Activated naive CD4-positive, alpha-beta T cell treated with anti-CD3 and anti-CD28 coated beads, Interleukin-2, amount 10 ng/mL, durations not matched to agents 5 hours and 36 hours (primary cell): ENCODE measurements around the gene SULT6B1. TPM values are rescaled to one million over a fixed set of nuclear protein-coding genes. Genes with fewer than 3 reads are reported as not detected.

ENCODE experiments used
- total RNA-seq, 2 experiments: library from RNA; stranded (reverse); gene quantifications; one replicate each; pipeline ENCODE4 v1.2.3, GENCODE V29; 2021

The SULT6B1 gene
- total RNA-seq, result not detected

DNA sequence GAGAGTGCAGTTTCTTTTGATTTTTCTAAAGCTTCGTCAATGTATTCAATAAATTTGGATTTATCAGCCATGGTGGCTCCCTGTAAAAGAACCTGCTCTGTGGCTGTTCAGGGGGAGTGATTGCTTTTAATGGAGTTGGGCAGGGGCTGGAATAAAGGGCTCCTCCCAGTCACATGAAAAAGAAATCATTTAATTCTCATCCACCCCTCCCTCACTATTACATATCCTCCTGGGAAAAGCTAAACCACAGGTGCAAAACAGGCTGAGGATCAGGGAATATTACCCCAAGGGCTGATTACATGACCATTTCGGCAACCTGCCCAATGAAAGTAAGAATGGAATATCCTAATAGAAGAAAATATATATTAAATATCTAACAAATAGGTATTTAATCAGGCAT, at the start of gene SULT6B1:
Gene SULT6B1 (minus strand): TSS at position 101 of the 400 bp plus-strand sequence. CDS start 30 bp downstream, at position 71.

DNA sequence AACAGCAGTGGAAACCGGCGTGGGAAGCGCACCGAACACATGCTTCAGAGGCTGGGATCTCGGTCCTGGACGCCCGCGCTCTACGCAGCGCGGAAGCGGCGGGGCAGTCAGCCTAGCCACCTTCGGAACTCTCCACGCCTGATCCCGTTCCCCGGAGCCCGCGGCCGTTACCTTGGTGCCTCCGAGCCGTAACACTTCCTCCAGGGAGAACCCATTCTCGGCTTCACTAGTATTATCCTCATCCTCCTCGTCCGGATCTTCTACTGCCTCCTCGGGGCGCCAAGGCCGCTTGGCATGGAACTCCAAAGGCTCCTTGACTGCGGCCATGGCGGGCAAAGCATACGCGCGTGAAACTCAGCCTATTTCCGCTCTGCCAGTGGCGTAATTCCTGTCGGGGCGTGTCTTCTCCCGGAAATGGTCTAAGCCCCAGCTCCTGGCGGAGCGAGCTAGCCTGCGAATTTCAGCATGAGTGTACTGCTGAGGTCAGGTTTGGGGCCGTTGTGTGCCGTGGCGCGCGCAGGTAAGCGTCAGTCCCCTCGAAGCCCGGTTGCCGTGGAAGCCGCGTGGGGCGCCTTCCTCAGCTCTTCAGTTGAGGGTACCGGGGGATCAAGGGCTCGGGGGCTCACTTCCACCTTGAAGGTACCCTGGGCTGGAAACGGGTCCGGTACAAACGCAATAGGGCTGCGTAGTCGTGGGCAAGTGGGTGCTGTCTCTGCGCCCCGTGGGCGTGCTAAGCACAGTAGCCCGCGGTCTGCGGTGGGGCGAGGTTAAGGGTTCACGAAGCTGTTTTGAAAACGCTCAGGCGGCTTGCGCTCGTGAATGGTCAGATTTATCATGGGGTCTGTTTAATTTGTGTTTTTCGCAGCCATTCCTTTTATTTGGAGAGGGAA, 43.0 kb upstream of the SULT6B1 start, which contains the start of the genes CEBPZ and NDUFAF7:
Gene CEBPZ (minus strand): TSS at position 356 of the 890 bp plus-strand sequence. CDS start 29 bp downstream, at position 327.
Gene NDUFAF7 (plus strand): TSS at position 418 of the 890 bp plus-strand sequence. CDS start 48 bp downstream, at position 466.

DNA sequence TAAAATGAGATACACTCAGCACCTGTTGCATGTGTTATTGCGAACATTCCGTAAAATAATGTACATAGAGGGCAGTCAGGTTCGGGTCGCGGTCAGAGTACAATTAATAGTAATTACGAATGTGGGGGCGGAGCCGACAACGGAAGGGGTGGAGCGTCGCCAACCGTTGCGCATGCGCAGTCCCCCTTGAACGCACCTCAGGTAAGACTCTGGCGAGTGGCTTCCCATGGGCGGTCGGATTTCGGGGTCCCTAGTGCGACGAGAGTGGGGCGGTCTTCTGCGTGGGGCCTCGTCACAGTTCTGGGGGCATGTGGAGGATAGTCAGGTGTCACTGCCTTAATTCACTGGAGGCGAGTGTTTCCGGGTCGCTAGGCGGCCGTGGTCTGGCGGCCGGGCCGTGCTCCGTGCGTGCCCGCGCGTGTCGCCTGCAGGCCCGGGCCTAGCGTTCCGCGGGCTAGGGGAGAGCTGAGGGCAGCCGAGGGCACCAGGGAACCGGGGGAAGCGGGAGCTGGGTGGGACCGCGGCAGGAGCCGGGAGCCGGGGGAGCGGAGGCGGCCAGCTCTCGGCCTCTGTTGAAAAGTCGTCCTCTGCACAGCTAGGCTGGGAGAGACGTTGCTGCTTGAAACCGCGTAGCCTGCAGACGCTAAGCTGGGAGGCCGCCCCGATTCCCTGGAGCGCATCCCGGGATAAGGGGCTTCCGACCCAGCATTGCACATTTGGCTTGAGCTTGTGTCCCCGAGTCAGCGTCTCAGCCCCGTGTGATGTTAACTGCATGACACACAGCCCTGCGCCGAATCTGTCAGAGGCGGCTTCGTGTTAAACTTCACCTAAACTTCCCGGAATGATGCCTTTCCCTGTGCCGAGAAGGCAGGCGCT, 8.1 kb upstream of the SULT6B1 start, which contains the start of gene CEBPZOS:
Gene CEBPZOS (plus strand): TSS at position 177 of the 876 bp plus-strand sequence. CDS start 3,209 bp downstream, outside the sequence.

GRCh38 chr2:37156857-37157714, 31.4 kb downstream of the SULT6B1 start, which contains the start of gene EIF2AK2:
TSS of gene EIF2AK2 (minus strand) at chr2:37156980. CDS start at chr2:37147806, 9,174 bp downstream.

Other genes starting within 250 kb of the SULT6B1 start
- 10 to 100 TPM; 36.8 to 38.0 TPM for gene STRN, start 222.1 kb downstream of the SULT6B1 start, total RNA-seq
- 10 to 100 TPM; 24.0 to 24.3 TPM for gene HEATR5B, start 104.3 kb downstream of the SULT6B1 start, total RNA-seq
- gene GPATCH11, start 104.2 kb downstream of the SULT6B1 start, total RNA-seq, result 10 to 100 TPM; 10.6 to 11.4 TPM
- 10 to 100 TPM; 34.8 to 37.5 TPM for gene EIF2AK2, start 31.7 kb downstream of the SULT6B1 start, total RNA-seq
- gene CEBPZOS, start 7.8 kb upstream of the SULT6B1 start, total RNA-seq, result 10 to 100 TPM; 32.7 to 34.0 TPM
- 10 to 100 TPM; 43.4 to 49.7 TPM for gene CEBPZ, start 42.9 kb upstream of the SULT6B1 start, total RNA-seq
- gene NDUFAF7, start 43.0 kb upstream of the SULT6B1 start, total RNA-seq, result 10 to 100 TPM; 19.1 to 21.2 TPM
- gene PRKD3, start 136.2 kb upstream of the SULT6B1 start, total RNA-seq, result 10 to 100 TPM; 12.4 to 15.0 TPM
- under 1 TPM in 1 of 2 experiments, not detected in 1; 0.48 TPM for gene QPCT, start 156.0 kb upstream of the SULT6B1 start, total RNA-seq